IPS-NIHi11 (cell line): ENCODE data around the gene INPP5B.
"Not testable (repeated sequence)": the region's sequence is repeated elsewhere in the genome, so short reads cannot be mapped to it uniquely, and the experiment has no call there.

ENCODE experiments used
- DNase-seq: peaks from one replicate; pipeline ENCODE4 v3.0.0; 2012; ENCODE audit warnings: mixed read lengths, low spot score

The INPP5B gene

DNA sequence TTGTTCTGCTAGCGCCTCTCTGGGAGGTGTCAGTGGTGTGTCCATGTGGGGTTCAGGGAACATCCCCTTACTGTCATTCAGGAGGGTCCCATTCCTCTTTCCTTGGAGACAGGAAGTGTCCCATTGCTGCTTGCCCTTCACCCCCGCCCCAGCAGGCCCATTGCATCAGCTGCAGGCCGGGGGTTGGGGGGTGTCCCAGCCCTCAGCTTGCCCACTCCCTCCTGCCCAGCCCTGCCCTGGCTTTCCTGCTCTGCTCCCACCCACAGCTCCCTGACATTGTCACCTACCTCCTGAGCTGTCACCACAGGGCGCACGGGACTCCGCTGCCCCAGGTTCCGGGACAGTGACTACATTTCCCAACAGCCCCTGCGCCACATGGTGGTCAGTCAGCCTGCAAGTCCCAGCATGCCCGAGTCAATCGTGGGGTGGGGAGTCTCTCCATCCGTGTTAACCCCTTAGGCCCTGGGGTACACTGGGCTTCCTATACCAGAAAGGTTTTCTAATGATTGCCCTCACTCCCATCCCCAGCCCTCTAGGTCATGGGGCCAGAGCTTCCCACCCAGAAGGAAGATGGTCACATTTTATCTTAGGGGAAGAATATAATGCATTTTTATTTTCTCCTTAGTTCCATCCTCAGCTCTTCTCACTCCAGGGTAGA, at the start of gene INPP5B:
Gene INPP5B (minus strand): TSS at position 351 of the 658 bp plus-strand sequence. CDS start 745 bp downstream, outside the sequence.
- peak; percentile 99 for DNase-seq

DNA sequence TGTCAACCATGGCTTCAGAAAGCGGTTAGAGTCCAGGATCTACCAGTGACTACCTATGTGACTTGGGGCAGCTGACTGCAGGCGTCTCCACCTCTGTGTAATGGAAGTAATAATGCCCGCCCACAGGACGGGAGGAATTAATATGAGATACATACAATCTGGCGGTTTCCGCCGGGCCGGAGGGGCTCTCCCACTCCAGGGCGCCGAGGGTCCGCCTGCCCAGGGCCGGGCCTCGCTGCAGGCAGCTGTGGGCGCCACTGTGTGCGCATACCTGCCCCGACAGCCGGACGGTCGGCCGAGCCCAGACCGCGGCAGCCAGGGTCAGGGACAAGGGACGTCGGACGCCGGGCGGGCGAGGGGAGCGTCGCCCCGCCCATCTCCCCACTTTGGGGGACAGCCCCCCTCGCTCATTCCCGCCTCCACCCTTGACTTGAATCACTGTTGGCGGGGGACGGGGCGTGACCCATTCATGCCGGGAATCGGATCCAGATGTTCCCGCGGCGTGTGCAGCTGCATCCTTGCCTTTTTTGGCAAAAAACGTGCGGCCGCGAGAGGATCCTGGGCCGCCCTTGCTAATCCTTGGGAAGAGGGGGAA, 49.0 kb upstream of the INPP5B start:
- peak; percentile 71 for DNase-seq

DNA sequence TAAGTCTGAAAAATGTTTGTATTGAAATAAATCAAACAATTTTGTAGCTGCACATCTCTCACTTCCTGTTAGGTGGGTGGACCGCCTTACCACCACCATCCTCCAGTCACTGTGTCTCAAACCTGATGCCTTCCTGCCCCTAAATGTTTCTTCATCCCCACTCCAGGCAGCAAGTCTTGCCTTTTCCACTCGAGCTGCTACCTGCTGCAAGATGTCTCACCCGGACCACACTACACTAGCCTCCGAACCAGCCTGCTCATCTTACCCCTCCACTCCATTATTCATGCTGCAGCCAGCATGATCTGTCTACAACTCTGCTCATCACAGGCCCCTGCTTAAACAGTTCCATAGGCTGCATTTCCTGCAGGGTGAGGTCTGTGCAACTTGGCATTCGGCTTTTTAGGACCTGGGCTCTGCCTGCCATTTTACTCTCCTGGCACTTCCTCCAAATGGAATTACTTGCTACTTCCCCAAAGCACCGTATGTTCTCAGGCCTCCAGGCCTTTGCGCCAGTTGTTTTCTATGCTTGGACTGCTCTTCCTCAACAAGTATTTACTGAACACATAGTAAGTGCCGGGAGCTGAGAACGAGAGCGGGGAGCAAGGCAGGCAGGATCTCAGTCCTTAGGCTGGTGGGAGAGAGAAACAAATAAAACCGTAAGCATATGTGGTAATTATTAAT, 48.2 kb upstream of the INPP5B start:
- DNase-seq, result no peak

DNA sequence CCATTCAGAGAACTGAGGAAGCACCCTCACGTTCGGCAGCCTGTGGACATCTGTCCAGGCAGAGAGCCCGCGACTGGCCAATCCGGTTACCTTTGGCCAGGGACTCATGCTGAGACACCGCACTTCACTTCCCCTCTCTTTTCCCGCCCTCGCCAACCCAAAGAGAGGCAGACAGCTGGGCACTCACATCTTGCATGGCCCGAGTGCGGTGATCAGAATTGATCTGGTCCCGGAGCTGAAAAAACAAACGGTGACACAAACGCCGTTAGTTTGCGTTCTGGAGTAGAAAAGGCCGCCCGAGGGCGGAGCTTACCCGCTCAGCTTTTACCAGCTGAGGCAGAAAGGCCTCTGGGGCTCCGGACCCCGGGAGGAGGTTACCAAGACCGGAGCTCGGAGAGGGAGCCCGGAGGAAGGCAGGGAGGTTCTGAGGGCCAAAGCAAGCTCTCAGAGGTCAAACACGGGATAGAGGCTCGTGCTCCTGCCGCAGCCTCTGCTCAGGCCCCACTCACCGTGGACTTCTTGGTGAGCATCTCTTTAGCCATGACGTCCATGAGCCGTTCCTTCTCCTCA, 42.6 kb upstream of the INPP5B start:
- DNase-seq, result peak; percentile 53

DNA sequence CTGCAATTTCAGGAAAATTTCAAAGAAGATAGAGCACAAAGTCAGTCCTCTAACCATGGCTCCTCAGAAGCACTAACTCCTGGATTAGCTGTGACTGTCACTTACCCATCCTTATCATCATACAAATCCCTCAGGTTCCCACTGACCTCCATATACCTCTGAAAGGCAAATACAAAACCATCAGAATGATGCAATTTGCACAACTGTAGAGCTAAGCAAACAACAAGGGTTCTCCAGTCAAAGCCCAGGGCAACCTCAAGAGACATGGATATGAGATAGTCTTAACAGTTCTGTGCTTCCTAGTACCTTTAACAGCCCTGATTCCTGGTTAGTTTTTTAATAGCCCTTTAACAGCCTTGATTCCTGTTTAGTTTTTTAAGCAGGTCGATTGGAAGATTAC, 40.8 kb upstream of the INPP5B start:
- no peak for DNase-seq

DNA sequence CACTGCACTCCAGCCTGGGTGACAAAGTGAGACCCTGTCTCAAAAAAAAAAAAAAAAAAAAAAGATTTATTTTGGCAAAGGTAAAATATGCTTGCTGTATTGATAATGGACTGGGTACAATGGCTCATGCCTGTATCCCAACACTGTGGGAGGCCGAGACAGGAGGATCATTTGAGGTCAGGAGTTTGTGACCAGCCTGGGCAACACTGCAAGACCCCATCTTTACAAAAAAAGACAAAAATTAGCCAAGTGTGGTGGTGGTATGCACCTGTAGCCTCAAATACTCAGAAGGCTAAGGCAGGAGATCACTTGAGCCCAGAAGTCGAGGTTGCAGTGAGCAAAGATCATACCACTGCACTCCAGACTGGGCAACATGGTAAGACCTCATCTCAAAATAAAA, 36.7 kb upstream of the INPP5B start:
- no peak for DNase-seq

DNA sequence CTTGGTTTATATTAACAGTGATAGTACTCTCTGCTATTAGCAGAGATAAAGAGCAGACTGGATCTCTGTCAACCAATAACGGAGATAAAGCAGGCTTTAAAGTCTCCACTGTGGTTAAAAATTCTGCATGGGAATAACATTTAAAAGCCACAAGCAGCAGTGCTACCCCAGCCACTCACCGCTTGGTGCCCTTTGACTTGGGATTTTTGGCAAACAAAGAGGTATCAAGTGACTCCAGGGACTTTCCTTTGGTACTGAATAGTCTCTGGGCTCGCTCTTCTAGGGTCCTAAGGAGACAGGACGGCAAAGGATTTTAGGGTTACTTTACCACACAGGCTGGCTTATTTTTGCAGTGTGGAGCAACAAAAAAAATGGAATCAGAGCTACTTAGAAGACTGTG, 31.7 kb upstream of the INPP5B start:
- no peak for DNase-seq

DNA sequence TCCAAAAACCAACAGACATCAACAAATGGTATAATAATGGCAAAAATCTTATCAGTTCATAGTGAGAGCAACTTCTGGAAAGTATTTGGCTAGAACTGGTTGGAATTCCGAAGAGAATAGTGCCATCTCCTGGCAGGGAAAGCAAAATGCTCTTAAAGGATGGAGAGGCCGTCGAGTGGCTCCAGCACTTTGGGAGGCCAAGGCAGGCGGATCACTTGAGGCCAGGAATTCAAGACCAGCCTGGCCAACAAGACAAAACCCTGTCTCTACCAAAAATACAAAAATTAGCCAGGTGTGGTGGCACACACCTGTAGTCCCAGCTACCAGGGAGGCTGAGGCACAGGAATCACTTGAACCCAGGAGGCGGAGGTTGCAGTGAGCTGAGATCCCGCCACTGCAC, 28.2 kb upstream of the INPP5B start:
- DNase-seq, result peak; percentile 72

DNA sequence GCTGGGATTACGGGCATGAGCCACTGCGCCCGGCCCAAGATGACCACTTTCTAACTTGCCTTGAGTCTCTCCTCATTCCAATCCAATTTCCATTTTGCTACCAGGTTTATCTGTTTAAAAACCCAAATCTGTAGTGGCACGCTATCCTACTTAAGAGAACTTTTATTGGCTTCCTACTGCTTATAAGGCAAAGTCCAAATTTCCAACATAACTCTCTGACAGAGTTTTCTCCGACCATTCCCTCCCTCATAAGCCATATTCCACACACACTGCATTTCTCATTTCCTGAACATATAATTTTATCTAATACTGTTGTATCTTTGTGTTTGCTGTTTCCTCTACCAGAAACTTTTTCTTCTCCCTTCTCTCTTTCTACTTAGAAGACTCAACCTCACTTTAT, 27.7 kb upstream of the INPP5B start:
- DNase-seq, result no peak

DNA sequence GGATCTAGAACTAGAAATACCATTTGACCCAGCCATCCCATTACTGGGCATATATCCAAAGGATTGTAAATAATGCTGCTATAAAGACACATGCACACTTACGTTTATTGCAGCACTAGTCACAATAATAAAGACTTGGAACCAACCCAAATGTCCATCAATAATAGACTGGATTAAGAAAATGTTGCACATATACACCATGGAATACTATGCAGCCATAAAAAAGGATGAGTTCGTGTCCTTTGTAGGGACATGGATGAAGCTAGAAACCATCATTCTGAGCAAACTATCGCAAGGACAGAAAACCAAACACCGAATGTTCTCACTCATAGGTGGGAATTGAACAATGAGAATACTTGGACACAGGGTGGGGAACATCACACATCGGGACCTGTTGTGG, 26.8 kb upstream of the INPP5B start:
- DNase-seq, result not testable (repeated sequence)

DNA sequence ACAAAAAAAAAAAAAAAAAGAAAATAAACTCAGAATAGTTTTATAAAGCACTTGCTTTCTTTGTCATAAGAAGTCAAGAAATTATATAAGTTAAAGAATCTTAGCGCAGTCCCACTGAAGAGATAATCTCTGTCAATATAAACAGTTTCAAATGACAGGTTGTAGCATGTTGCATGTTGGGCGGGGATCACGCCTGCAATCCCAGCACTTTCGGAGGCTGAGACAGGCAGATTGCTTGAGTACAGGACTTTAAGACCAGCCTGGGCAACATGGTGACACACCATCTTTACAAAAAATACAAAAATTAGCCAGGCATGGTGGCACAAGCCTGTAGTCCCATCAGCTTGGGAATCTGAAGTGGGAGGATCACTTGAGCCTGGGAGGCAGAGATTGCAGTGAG, 18.4 kb upstream of the INPP5B start:
- DNase-seq, result no peak

DNA sequence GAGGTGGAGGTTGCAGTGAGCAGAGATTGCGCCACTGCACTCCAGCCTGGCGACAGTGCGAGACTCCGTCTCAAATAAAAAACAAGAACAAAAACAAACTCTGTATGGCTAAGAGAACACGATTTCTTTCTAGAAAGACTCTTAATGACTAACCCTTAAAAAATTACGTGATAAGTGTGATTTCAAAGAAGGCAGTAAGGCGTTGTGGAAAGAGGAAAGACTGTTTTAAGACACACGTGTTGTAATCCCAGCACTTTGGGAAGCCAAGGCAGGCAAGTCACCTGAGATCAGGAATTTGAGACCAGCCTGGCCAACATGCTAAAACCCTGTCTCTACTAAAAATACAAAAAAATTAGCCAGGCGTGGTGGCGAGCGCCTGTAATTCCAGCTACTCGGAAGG, 17.3 kb upstream of the INPP5B start:
- DNase-seq, result not testable (repeated sequence)

DNA sequence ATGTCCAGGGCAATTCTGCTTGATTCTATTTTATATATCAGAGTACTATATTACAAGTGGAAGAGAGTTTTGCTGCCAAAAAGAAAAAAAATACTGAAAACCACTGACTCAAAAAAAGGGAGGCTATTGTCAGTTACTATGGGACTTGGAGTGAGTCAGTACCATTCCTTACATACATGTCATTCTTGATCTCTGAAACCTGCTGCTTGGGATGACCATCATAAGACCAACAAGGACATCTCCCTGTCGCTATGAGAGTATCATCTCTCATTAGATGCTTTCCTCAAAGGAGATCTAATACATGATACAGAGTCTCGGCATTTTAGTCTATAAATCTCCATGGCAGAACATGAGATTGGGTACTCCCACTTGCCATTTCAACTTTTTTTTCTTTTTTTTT, 11.8 kb upstream of the INPP5B start:
- DNase-seq, result no peak

DNA sequence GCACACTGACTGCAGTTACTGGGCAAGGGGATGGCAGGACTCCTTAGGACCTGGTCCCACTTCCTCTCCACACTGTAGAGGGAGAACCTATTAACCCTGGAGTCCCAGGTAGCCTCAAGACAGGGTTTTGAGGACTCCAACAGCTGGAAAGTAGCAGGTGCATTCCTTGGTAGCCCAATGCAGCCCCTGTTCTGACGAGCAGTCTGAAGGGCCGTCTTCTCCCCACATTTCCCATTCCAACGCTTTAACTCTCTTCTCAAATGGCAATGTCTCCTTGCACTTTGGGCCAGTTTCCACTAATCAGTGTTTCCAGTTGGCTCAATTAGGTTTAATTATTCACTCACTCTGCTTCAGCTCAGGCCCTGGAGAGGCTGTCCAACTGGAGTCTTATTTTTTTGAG, 8.8 kb upstream of the INPP5B start:
- DNase-seq, result no peak

DNA sequence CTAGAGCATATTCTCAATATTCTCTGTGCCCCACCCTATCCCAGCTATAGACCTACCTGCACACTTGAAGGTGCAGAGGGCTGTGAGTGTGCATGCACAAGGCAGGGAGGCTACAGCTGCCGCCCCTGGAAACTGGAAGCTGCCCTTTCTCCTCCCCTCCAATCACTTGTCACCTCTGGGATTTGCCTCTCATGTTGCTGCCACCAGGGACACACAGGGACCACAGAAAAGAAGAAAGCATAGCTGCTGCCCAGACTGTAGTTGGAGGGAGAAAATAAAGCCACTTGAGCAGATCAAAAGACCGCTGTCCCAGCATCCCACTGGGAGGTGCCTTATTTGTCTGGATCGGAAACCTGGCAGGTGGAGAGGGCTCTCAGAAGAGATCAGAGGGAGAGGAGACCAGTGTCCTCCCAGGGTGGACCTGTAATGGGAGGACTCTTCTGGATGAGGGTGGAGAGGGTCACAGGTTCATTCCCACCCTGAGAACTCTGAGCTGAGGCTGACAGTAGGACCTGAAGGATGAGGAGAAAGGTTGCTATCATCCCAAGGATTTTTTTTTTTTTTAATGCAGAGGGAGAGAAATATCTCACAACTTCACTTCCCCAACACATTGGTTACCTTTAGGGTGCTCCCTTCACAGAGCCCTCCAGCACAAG, 7.6 kb upstream of the INPP5B start:
- DNase-seq, result no peak

DNA sequence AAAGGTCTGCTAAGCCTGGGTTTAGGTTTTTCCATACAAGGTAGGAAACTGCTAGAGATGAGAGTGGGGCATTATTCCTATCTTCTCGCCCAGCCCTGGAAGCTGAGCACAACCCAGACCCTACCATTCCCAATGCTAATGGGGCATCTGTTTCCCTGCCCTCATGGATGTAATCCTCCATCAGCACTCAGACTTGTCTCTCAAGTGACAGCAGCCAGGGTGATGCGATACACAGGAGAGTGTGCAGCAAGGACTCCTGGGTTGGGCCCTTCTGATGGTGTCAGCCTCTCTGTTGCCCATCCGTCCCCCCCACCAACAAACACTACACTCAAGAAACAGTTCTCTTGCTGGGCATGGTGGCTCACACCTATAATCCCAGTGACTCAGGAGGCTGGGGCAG, 5.9 kb upstream of the INPP5B start:
- no peak for DNase-seq

DNA sequence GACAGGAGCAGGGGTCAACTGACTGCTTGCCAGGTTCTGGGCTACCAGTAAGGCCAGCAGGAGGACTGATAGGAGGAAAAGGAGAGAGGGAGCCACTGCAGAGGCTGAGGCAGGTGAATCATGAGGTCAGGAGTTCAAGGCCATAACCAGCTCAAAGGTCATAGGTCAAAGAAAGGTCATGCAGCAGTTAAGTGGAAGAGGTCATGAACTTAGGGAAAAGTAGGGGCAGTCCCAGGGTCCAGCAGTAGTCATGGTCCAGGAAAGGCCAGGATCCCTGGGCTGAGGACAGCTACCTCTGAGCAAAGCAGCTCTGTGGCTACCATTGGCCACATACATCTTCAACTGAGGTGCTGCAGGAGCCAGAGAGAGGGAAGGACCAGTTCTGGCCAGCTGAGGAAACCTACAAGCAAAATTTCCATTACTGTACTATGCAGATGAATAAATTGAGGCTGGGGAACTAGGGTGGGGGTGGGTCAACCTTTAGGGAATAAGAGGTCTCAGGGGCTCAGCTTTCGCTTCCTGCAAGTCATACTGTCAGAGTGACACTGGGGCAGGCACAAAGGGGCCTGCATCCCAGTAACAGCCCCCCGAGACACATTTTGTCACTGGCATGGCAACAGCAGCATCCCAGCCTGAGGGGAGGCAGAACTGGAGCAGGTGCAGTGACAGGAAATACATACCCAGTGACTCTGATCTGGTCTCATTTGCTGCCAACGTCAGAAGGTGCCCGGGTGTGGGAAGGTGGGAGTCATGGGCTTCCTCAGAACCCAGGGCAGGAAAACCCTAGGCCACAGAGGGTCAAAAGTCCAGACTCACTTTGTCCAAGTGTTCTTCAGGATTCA, 5.2 kb upstream of the INPP5B start:
- no peak for DNase-seq

DNA sequence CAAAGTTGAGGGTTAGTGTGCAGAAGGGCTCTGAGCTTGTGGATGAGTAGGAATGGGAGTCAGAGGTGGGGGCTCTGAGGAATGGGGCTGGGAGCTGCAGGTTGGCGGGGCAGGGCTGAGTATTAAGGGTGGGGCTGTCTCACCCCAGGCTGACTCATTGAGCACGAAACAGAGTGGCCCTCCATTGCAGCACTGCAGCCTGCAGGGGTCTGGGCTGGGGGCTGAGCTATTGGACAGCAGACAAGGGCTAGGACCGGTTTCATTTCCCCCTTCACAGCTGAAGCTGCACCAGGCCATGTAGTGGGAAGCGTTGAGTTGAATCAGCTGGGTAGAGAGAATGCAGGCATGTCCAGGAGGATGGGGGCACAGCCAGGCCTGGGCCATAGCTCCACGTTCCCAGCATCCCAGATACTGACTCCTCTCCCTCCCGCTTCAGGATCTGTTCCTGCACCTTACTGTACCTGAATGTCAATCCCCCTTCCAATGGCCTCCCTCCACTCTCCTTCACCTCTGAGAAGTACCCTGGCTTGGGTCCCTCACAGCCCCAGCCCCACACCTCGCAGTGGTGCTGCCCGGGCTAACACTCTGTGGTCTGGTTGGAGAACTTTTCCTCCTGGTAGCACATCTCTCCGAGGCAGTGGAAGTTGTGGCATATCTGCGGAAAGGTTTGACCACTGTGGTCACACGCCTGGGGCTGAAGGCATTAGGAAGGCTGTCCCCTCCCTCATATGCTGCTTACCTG, 4.4 kb upstream of the INPP5B start:
- DNase-seq, result no peak

DNA sequence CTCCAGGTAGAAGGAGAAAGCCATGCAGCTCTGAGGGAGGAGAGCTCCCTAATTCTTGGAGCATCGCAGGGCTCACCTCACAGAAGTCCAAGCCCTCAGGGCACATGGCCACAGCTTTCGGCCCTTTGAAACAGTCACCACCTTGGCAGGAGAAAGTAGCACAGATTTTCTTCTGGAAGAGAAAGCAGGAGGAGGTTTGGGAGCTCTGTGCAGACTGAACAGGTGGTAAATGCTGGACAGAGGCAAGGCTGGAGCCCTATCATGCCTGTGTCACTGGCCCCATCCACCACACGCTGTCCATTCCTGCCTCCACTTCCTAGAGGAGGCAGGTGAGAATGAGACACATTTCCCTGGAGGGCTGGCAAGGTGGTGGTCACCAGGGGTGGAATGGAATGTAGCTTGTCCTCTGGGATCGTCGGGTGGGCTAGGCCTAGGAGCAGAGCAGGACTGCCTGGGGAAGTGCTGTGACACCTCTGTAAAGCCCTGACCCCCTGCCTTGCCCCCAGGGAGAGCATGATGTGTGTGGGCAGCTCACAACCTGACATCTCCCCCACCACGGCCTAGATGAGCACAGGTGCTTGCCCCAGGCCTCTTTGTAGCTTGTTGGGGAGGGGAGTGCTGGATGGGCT, 2.8 kb upstream of the INPP5B start:
- no peak for DNase-seq

DNA sequence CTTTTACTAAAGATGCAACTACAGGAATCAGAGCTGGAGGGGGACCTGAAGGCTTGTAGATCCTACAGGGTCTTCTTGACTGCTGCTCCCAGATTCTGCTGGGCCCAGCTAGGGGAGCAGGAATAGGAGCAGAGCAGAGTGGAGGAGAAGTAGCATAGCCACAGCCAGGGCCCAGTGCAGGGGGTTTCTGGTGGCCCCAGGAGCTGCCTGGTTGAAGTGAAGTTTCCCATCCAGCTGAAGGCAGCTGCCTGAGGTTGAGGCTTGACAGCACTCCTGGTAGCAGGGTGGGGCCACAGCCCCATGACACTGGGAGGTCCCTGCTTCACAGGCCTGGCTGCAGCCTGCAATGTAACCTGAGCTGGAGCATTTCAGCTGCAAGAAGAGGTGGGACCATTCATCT, 2.0 kb upstream of the INPP5B start:
- DNase-seq, result no peak

DNA sequence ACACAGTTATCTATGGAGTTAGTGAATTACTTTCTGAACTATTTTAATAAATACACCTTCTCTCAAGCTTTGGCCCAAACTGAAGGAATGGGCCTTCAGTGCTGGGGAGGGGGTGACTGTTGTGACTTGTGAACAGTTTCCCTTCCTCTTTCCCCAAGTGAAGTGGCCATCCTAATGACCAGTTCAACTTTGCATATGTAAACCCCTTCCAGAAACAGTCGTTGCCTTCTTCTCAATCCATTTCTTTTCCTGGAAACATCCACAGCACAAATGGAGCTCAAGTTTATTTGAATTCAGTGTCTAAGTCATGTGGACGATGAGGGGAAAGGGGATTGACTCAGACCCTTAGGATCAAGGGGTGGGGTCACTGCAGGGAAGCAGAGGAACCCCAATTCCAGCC, 1.3 kb upstream of the INPP5B start:
- no peak for DNase-seq
